Nephron (organoid): Measurements from ENCODE around the gene TTC34.

Experiments used
- H3K27ac Mint-ChIP-seq, 3 experiments: 2 replicates each; pipeline ENCODE4 v1.8.0; 2020; ENCODE audit warnings: mixed read lengths in 3 of 3, mild to moderate bottlenecking in 2 of 3, moderate library complexity in 1 of 3
- H3K27me3 Mint-ChIP-seq: 2 replicates; pipeline ENCODE4 v1.8.0; 2021; ENCODE audit warnings: low read depth, mild to moderate bottlenecking, moderate library complexity, mixed read lengths
- H3K36me3 Mint-ChIP-seq: 2 replicates; pipeline ENCODE4 v1.8.0; 2020; ENCODE audit warnings: low read depth, mixed read lengths
- H3K4me1 Mint-ChIP-seq: 2 replicates; pipeline ENCODE4 v1.8.0; 2020; ENCODE audit warnings: mixed read lengths
- H3K4me3 Mint-ChIP-seq, 3 experiments: 2 replicates each; pipeline ENCODE4 v1.8.0; 2020; ENCODE audit warnings: mild to moderate bottlenecking in 3 of 3, mixed read lengths in 3 of 3, moderate library complexity in 2 of 3
- H3K9me3 Mint-ChIP-seq: 2 replicates; pipeline ENCODE4 v1.8.0; 2020; ENCODE audit warnings: mixed read lengths
- CTCF ChIP-seq, 3 experiments: fragments of 200-600 bp; sonication (generic); IDR thresholded peaks; one replicate each; pipeline ENCODE4 v1.5.0; 2021; ENCODE audit warnings: antibody characterized with exemption in 3 of 3; ENCODE audit not compliant: unreplicated experiment in 3 of 3

TTC34 gene

GRCh38 chr1:2625311-2625710, 176.2 kb downstream of the TTC34 start:
- peaks cover 7% of the 10 kb centered on the region for H3K9me3 Mint-ChIP-seq
- no peak for TF ChIP-seq CTCF (IDR thresholded peaks at IDR 0.05; ENCODE audit: unreplicated experiment in 3 of 3)
- H3K4me1 Mint-ChIP-seq = no peaks in the 10 kb centered on the region
- no peaks in the 10 kb centered on the region for H3K36me3 Mint-ChIP-seq
- no peak overlapping the region for H3K4me3 Mint-ChIP-seq
- H3K27me3 Mint-ChIP-seq = peaks cover 56% of the 10 kb centered on the region
- no peak overlapping the region for H3K27ac Mint-ChIP-seq

- Mint-ChIP-seq H3K27me3 (peaks cover 51% of the 10 kb centered on the region), H3K27ac (no peak overlapping the region), H3K4me3 (no peak overlapping the region), H3K9me3 (peaks cover 7% of the 10 kb centered on the region), H3K36me3 (no peaks in the 10 kb centered on the region), H3K4me1 (no peaks in the 10 kb centered on the region)
- TF ChIP-seq CTCF (IDR thresholded peaks at IDR 0.05; ENCODE audit: unreplicated experiment in 3 of 3) = no peak
Measured at GRCh38 chr1:2624735-2625300, 176.7 kb downstream of the TTC34 start.

- no peaks in the 10 kb centered on the region for H3K4me1 Mint-ChIP-seq
Measured at GRCh38 chr1:2623571-2624337, 177.7 kb downstream of the TTC34 start.

GRCh38 chr1:2617971-2618470, 183.5 kb downstream of the TTC34 start:
- Mint-ChIP-seq H3K27me3 (peaks cover 19% of the 10 kb centered on the region), H3K4me3 (no peak overlapping the region), H3K36me3 (no peaks in the 10 kb centered on the region), H3K9me3 (peaks cover 31% of the 10 kb centered on the region), H3K4me1 (no peaks in the 10 kb centered on the region), H3K27ac (no peak overlapping the region)
- no peak for TF ChIP-seq CTCF (IDR thresholded peaks at IDR 0.05; ENCODE audit: unreplicated experiment in 3 of 3)

More at GRCh38 chr1:2623571-2624337, 177.7 kb downstream of the TTC34 start:
- Mint-ChIP-seq H3K27ac (no peak overlapping the region), H3K9me3 (peaks cover 7% of the 10 kb centered on the region), H3K4me3 (no peak overlapping the region), H3K27me3 (peaks cover 57% of the 10 kb centered on the region), H3K36me3 (no peaks in the 10 kb centered on the region)
- no peak for TF ChIP-seq CTCF (IDR thresholded peaks at IDR 0.05; ENCODE audit: unreplicated experiment in 3 of 3)

- H3K27me3 Mint-ChIP-seq = peaks cover 15% of the 10 kb centered on the region
- H3K4me3 Mint-ChIP-seq = no peak overlapping the region
- H3K9me3 Mint-ChIP-seq = peaks cover 27% of the 10 kb centered on the region
- no peak overlapping the region for H3K27ac Mint-ChIP-seq
- TF ChIP-seq CTCF (IDR thresholded peaks at IDR 0.05; ENCODE audit: unreplicated experiment in 3 of 3) = no peak
- no peaks in the 10 kb centered on the region for H3K4me1 Mint-ChIP-seq
- no peaks in the 10 kb centered on the region for H3K36me3 Mint-ChIP-seq
Measured at GRCh38 chr1:2614145-2614544, 187.3 kb downstream of the TTC34 start.
